ENCODE data around the gene PTPN23.

Gene PTPN23

DNA sequence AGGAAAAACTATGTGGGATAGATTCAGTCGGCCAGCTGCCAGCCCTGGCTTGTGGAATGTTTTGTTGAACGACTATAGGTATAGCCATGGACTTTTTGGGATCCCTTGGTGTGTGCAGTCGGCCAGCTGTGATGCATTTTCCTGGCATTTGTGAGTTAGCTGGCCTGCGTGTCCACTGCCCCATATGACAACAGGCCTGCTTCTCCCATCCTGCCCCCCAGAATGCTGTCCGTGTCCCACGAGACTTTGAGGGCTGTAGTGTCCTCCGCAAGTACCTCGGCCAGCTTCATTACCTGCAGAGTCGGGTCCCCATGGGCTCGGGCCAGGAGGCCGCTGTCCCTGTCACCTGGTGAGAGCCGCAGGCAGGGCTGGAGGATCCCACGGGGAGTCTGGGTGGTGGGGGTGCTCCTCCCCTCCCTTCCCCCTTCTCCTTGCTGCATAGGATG is 23.6 kb downstream of the PTPN23 start:
- TF ChIP-seq CTCF (IDR thresholded peaks at IDR 0.05) = no peak

DNA sequence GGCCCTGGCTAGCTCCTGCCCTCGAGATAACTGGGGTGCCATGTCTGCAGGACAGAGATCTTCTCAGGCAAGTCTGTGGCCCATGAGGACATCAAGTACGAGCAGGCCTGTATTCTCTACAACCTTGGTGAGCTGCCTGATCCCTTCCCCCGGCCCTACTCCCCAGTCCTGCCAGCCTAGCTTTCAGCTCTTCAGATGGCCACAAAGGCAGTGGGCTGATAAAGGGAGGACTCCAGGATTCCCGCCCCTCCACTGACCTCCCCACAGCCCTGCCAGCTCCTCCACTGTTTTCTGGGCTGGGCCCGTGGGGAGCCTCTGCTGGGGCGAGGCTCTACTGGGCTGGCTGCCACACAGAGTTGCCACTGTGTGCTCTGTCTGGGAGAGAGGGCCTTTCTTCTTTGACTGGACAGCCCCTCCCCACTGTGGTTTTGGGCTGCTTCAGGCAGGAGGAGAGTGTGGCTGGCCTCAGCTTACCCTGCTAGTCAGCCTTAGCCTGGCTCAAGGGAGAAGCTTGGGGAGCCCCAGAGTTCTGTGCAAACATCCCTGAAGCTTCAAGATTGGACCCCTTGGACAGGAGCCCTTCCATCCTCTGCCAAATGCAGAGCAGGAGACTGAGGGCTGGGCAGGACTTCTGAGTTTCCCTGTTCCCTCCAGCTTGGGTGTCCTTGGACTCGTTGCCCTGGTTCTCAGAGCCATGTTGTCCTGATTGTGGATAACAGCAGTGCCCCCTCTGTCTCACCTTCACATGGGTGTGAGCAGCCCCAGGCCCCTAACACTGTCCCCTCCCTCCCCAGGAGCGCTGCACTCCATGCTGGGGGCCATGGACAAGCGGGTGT is 24.4 kb downstream of the PTPN23 start:
- TF ChIP-seq CTCF (IDR thresholded peaks at IDR 0.05) = no peak

- no peak for TF ChIP-seq CTCF (IDR thresholded peaks at IDR 0.05)
Observed at GRCh38 chr3:47405820-47406761, 25.3 kb downstream of the PTPN23 start.

- no peak; the same call in 1 of the 2 replicates for TF ChIP-seq CTCF (IDR thresholded peaks at IDR 0.05)
Observed at GRCh38 chr3:47406762-47407149, 25.9 kb downstream of the PTPN23 start.

GRCh38 chr3:47407237-47407636 is 26.4 kb downstream of the PTPN23 start:
- no peak for TF ChIP-seq CTCF (IDR thresholded peaks at IDR 0.05)

GRCh38 chr3:47407896-47408838 is 27.3 kb downstream of the PTPN23 start:
- TF ChIP-seq CTCF (IDR thresholded peaks at IDR 0.05) = no peak

GRCh38 chr3:47408839-47409229 is 28.0 kb downstream of the PTPN23 start:
- no peak for TF ChIP-seq CTCF (IDR thresholded peaks at IDR 0.05)
